Measurements from ENCODE around the gene TNKS1BP1.
"Not testable (repeated sequence)": the region's sequence is repeated elsewhere in the genome, so short reads cannot be mapped to it uniquely, and the experiment has no call there.

The TNKS1BP1 gene

GRCh38 chr11:57310091-57310490, 14.7 kb downstream of the TNKS1BP1 start:
- DNase-seq = no peak

- DNase-seq = no peak
Measured at GRCh38 chr11:57309106-57310059, 15.4 kb downstream of the TNKS1BP1 start.

- DNase-seq = no peak
Measured at GRCh38 chr11:57308426-57309060, 16.2 kb downstream of the TNKS1BP1 start.

DNA sequence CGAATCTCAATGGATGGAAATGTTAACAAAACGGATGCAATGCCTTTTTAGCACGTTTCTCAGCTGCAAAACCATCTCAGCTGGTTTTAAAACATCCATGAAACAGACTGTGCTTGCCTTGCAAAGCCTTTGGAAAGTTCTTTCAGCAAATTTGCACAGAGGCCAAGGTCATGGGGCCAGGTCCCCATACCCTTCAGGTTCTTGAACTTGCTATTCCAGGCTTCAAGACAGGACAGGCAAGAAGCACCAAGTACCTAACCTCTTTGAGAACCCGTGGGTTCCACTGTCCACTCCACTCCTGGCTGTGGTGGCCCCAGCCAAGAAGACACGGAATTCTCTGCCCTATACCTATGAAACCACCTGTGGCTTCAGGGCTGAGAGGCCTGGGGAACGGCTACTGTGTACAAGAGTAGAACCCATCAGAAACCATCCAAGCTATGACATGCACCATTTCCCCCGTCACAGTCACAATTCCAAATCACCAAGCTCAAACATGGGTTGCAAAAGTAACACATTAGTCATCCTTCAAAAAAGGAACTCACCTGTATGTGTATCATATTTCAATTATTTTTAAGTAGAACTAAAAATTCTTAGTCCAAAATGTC, 17.0 kb downstream of the TNKS1BP1 start:
- no peak for DNase-seq

GRCh38 chr11:57306940-57307565, 17.7 kb downstream of the TNKS1BP1 start:
- DNase-seq = no peak

DNA sequence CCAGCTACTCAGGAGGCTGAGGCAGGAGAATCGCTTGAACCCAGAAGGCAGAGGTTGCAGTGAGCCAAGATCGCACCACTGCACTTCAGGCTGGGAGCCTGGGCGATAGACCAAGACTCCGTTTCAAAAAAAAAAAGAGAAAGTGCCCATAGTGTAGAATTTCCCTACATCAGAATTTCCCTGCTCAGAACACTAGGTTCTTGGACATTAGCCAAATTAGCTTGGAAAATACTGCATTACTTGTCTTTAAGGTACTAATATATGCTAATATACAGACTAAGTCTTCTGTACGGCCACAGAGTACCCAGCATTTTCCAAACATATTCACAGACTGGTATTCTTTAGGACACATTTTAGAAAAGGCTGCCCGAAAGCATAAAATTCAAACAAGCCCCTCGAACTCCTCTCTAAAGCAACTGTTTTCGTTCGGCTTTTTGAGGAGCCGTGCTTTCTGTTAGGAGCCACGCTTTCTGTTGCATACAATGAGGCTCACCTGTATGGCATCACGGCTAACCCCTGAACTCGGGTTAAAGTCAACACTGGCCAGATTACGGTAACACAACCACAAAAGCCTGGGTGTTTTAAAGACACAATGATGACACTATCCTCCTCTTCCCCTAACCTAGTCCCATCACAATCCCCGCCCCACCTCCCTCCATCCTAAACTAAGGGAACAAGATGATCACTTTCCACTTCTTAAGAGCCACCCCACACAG, 18.4 kb downstream of the TNKS1BP1 start:
- DNase-seq = no peak

DNA sequence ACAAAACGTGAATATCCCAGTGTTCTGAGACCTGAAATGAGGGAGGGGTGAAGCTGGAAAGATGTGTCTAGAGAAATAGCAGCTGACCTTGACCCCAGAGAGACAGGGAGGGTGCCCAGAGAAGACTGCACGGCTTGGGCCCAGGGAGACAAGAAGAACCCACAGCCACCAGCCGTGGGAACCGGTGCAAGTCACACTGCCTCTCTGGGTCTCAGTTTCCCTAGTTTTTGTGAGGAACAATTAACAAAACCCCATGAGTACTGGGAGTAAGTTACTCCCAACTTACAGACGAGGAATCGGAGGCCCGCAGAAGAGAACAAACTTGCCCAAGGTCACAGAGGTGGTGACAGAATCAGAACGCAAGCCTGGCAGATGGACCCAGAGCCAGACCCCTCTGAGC, 19.2 kb downstream of the TNKS1BP1 start:
- no peak for DNase-seq

DNA sequence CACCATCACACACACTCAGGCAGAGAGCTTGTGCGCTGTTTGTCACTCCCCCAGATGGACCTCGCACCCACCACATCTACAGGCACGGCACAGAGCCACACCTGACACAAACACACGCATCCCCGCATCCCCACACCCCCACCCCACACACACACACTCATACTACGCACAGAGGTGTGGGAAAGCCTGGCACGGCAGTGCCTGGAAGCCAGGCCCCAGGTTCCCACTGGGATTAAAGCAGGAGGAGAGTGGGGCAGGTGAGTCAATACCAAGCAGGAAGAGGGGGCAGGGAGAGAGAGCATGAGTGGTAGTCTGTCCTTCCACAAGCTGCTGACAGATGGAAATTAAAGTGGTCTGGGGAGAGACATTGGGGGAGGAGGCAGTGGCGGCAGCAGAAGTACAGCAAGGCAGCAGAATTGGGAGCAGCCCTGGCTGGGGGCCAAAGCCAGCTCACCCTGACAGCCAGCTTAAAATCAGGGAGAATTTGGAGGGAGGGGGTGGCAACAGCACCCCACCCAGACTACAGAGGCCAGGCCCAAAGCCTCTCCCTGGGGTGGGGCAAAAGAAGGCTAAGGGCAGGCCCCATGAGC, 20.7 kb downstream of the TNKS1BP1 start:
- DNase-seq = no peak

- no peak for DNase-seq
Measured at GRCh38 chr11:57303280-57303989, 21.3 kb downstream of the TNKS1BP1 start.

DNA sequence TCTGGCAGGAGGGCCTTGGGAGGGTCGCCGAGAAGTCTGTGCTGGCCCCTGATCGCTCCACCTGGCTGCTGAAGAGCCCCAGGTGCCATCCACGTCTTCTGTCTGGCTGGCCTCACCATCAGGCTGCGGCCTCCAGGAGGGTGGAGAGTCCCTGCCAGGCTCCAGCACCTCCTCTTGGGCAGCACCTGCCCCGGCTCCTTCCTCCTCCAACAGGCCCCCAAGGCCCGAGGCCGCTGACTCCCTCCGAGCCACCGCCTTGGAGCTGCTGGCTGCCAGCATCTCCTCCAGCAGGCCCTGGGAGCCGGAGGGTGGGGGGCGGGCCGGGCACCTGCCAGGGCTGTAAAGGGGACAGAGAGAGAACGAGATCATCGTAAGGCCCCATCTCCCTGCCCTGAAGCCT, 22.3 kb downstream of the TNKS1BP1 start:
- no peak for DNase-seq

- DNase-seq = no peak
Measured at GRCh38 chr11:57301711-57302423, 22.9 kb downstream of the TNKS1BP1 start.

DNA sequence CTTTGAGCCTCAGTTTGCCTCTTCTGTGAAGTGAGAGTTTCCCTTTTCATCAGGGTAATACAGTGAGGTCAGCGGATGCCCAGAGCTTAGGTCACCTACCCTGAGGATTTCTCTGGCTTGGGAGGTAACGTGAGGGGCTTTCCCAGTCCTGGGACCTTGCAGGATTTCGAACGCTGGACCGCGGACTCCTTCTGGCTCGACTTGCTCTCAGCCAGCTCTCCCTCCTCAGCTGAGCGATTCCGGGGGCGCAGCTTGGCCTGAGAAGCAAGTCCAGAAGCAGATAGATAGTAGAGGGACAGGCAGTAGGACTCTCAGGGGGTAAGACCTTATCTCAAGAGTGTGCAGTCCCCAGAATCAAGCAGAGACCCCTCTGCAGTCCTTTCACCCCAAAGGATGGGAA, 24.0 kb downstream of the TNKS1BP1 start:
- no peak for DNase-seq

DNA sequence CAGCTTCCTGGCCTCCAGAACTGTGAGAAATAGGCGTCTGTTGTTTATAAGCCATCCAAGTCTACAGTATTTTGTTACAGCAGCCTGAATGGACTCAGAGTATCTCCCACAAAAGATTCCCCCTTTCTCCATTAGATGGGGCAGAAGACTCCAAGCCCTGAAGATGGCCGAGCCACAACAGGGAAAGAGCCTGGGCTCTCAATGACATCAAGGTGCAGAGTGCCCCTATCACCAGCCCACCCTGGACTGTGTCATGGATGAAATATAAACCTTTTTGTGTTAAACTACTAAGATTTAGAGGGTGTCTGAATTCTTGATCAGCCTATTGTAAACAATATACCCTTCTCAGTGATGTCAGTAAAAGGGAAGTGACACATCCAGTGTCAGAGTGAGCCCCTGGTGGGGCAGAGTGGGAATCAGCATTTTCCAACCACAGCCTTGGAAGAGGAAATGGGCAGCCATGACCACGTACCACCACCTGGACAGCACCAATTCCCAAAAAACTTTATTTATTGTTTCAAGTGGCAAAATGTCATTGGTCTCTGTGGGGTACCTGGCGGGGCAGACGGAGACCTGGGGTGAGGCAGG, 25.5 kb downstream of the TNKS1BP1 start:
- DNase-seq = no peak

- no peak for DNase-seq
Measured at GRCh38 chr11:57297221-57297620, 27.5 kb downstream of the TNKS1BP1 start.

GRCh38 chr11:57296205-57296604, 28.5 kb downstream of the TNKS1BP1 start:
- DNase-seq = not testable (repeated sequence)

DNA sequence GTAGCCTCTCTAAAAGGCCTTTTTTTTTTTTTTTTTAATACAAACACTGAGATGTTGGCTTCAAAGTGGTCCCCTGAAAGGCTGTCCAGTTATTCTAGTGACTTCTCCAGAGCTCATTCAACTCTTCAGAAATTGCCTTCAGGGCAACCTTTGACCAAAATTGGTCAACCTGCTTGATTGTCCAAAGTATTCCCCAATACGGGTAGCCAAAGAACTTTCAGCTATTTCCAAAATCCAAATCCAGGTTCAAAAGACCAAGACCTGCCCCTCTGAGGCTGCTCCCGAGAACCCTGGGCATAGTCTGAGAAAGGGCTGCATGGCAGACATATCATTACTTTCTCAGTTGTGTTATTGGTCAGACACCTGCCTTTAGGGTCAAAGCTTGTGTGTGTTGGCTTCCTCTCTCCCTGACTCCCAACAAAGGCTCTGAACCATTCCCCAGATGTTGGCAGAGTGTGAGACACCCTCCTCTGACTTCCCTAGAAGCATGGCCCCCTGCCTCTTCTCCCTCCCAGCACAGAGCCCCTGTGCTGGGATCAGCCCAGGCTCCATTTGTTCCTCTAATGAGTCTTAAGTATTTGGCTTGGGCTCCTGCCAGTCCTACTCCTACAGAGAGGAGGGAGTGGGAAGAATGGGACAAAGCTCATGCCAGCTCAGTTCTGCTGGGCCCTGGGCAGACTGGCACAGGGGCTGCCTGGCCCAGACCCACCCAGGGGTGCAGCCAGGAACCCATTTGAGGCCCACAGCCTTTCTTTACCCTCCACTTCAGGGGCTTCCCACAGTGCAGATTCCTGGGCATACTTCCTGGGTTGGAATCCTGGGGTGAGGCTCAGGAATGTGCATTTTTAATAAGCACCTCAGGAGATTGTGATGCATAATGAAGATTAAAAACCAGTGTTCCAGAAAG, 30.3 kb downstream of the TNKS1BP1 start:
- no peak for DNase-seq

GRCh38 chr11:57290288-57290687, 34.5 kb downstream of the TNKS1BP1 start:
- no peak for DNase-seq

DNA sequence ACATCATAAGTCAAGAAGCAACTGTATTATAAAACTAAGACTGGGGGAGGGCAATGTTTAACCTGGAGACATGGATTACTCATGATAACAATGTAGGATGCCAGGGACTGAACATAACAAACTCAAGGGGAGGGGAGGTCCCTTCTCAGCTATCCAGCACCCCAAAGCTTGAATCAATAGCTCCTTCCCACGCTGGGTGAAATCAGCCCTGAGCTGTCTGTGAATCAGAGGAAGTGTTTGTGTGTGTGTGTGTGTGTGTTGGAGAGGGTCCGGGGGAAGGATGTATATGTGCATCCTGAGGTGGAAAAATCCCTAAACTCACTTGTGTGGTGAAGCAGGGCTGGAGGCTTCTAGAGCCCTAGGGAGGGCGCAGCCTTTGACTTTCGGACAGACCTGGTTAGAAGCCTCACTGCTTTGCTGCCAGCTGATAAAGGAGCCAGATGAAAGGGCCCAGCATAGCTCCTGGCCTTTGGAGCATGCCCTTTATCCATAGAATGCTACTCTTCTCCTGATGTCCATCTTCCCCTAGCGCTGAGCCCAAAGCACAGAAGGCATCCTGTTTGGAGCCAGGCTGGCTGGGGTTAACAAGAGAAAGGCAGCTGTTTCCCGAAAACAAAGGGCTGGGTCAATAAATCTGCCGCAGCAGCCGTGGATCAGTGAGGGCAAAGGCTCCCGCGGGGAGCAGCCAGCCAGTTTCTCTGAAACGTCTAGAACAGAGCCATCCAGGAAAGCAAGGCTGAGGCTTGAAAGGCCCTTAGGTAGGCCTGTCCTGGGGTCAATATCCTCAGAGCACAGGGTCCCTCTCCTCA, 35.8 kb downstream of the TNKS1BP1 start:
- DNase-seq = no peak

Measured in CD4-positive, alpha-beta T cell treated with Interleukin-17A for 4 hours (primary cell).